Neural cell (in vitro differentiated cells): ENCODE data around the gene PRMT6.

Experiments used
- EP300 ChIP-seq: fragments of 450-650 bp; conservative IDR thresholded peaks from 2 replicates; pipeline ENCODE4 v1.6.1; 2014; ENCODE audit warnings: antibody characterized with exemption, mild to moderate bottlenecking, moderate library complexity; ENCODE audit not compliant: poor library complexity, severe bottlenecking
- MXI1 ChIP-seq: fragments of 450-650 bp; conservative IDR thresholded peaks from 2 replicates; pipeline ENCODE4 v1.6.1; 2014; ENCODE audit warnings: antibody characterized with exemption, mild to moderate bottlenecking; ENCODE audit not compliant: poor library complexity, severe bottlenecking
- TF ChIP-seq, protein P1 (sequence below): fragments of 450-650 bp; IDR thresholded peaks from 2 replicates; pipeline ENCODE4 v1.5.1; 2014; ENCODE audit warnings: antibody characterized with exemption, mild to moderate bottlenecking, moderate library complexity; ENCODE audit not compliant: poor library complexity, severe bottlenecking

DNA sequence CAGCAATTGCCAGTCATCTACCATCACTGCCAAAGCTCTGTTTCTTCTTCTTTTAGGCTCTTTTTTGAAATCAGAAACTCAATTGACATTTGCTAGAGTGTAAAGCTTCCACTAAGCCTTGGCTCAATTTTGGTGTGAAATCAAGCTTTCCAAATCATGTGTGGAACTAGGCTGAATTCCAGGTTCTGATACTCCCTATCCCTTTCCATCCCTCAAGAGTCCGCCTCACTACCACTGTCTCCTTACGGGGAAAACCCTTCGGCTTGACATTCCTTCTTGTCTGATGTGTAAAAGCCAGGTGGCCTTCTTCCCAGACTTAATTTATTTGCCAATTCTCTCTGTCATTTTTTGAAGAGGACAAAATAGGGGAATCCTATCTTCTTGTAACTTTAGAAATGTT lies 47.2 kb upstream of the PRMT6 start:
- TF ChIP-seq, protein P1, sequence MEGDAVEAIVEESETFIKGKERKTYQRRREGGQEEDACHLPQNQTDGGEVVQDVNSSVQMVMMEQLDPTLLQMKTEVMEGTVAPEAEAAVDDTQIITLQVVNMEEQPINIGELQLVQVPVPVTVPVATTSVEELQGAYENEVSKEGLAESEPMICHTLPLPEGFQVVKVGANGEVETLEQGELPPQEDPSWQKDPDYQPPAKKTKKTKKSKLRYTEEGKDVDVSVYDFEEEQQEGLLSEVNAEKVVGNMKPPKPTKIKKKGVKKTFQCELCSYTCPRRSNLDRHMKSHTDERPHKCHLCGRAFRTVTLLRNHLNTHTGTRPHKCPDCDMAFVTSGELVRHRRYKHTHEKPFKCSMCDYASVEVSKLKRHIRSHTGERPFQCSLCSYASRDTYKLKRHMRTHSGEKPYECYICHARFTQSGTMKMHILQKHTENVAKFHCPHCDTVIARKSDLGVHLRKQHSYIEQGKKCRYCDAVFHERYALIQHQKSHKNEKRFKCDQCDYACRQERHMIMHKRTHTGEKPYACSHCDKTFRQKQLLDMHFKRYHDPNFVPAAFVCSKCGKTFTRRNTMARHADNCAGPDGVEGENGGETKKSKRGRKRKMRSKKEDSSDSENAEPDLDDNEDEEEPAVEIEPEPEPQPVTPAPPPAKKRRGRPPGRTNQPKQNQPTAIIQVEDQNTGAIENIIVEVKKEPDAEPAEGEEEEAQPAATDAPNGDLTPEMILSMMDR: no peak
- no peak for TF ChIP-seq EP300
- no peak for TF ChIP-seq MXI1
